Astrocyte of the spinal cord (primary cell): Measurements from ENCODE around the gene CDSN.
"Not testable (repeated sequence)": the region's sequence is repeated elsewhere in the genome, so short reads cannot be mapped to it uniquely, and the experiment has no call there.

ENCODE experiments used
- DNase-seq: peaks from one replicate; pipeline ENCODE4 v3.0.0; 2011; ENCODE audit warnings: low read depth, low spot score
- H3K4me3 ChIP-seq: 2 replicates; pipeline ENCODE4 v1.5.1; 2011; ENCODE audit warnings: low read depth, mild to moderate bottlenecking, low read length, moderate library complexity
- CTCF ChIP-seq: IDR thresholded peaks from 2 replicates; pipeline ENCODE4 v1.5.1; 2012; ENCODE audit warnings: low read depth, mild to moderate bottlenecking, low read length, inconsistent platforms
- in situ Hi-C: cut with HindIII; loops from 2 replicates; pipeline ENCODE4 v1.10.0; 2017; ENCODE audit warnings: low sequenced_read_pairs

CDSN gene

GRCh38 chr6:31120151-31120915 is at the start of gene CDSN:
Gene CDSN, minus strand, starts transcription at chr6:31120446. Its CDS starts 27 bp downstream, at chr6:31120419.
- DNase-seq: no peak
- TF ChIP-seq CTCF: no peak
- in situ Hi-C loops: no loop called here
- no peak within 1 kb of the TSS for H3K4me3 ChIP-seq

- no peak for TF ChIP-seq CTCF
- in situ Hi-C loops: no loop called here
- no peak overlapping the region for H3K4me3 ChIP-seq
- no peak for DNase-seq
Measured at GRCh38 chr6:31169123-31169857, 49.0 kb upstream of the CDSN start.

- DNase-seq: no peak
- in situ Hi-C loops: no loop called here
- no peak overlapping the region for H3K4me3 ChIP-seq
- TF ChIP-seq CTCF: no peak
Measured at GRCh38 chr6:31168606-31169005, 48.4 kb upstream of the CDSN start.

- in situ Hi-C loops: no loop called here
Measured at GRCh38 chr6:31165986-31166385, 45.7 kb upstream of the CDSN start.

GRCh38 chr6:31165064-31165832 is 45.0 kb upstream of the CDSN start:
- DNase-seq, H3K4me3 ChIP-seq, in situ Hi-C loops: not testable (repeated sequence)

More at GRCh38 chr6:31165986-31166385, 45.7 kb upstream of the CDSN start:
- no peak for TF ChIP-seq CTCF
- no peak overlapping the region for H3K4me3 ChIP-seq
- DNase-seq: no peak

GRCh38 chr6:31164475-31165063 is 44.3 kb upstream of the CDSN start:
- in situ Hi-C loops, H3K4me3 ChIP-seq: not testable (repeated sequence)

GRCh38 chr6:31163922-31164321 is 43.7 kb upstream of the CDSN start:
- no peak for TF ChIP-seq CTCF
- no peak overlapping the region for H3K4me3 ChIP-seq
- in situ Hi-C loops: no loop called here
- no peak for DNase-seq

More at GRCh38 chr6:31164475-31165063, 44.3 kb upstream of the CDSN start:
- not testable (repeated sequence) for DNase-seq
